SKM-1 (cell line): ENCODE measurements around the gene SDK1.

Experiments
- DNase-seq: peaks from one replicate; lab custom pipeline; 2025; ENCODE audit not compliant: unreplicated experiment; lab: John Stamatoyannopoulos, UW

SDK1 gene

DNA sequence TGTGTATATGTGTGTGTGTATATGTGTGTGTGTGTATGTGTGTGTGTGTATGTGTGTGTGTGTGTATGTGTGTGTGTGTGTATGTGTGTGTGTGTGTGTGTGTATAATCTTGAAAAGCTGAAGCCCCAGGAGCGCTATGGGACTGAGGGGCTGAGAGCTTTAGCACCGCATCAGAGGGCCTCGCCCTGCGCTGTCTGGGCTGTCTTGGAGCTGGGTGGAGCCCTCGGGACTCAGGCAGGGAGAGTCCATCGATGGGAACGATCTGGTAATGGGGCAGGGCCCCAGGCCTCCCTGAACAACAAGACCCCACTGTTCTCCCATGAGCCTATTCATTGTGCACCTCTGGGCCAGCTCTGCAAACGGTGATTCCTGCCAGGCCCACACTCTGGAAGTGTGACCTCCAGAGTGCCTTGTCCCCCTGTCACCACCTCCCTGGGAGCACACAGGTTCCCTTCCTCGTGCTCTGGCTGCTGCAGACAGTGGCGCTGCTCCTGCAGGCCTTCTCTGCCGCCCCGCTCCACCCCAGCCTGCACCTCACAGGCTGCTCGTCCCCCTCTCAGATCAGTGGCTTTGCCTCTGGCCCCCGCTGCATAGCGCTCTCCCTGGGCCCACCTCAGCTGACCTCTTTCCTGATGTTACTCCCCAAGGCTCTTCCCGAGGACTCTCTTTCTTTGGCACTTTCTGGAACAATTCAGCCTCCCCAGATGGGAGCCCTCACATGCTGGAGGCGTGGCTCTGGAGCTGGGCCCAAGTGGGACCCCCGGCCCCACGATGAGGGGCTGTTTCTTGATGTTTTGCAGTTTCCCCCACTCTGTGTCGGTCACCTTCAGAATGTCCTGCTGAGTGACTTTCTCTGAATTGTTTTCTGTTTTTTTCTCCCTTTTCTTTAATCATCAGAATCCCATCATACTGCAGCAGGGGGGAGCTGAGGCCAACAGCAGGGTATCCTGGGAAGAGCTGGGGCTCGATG, 838.9 kb downstream of the SDK1 start:
- DNase-seq, result no peak

DNA sequence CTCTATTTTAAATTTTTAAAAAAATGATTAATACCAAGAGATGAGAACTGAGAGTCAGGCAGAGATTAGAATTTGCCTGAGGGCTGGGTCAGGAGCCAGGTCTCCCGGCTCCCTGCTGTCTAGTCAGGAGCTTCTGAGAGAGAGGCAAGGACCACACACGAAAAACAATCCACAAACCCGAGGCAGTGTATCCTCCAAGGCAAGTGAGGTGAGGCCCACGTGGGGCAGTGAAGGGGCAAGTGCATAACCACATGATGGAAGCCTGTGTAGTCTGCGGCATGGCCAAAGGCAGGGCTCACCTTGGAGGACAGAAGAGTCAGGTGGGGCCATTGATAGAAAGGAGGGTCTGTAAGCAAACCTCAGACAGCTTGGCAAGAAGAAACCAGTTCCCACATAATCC, 839.9 kb downstream of the SDK1 start:
- DNase-seq, result no peak

DNA sequence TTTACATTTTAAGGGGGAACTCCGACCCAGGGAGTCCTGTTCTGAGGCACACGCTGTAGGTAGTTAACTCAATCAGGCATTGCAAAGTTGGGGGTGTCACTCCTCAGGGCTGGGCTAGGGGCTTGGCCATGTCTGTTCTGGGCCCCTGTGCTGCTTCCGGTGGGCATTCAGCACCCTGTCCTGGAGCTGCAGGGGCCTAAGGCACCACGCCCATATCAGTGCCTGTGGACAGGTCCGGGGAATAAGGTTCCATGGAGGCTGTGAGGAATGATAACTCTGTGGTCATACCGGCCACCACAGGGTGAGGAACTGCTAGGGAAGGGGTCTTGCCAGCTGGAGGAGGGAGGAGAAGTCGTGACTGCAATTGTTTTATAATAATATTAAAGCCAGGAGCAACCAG, 842.0 kb downstream of the SDK1 start:
- no peak for DNase-seq

DNA sequence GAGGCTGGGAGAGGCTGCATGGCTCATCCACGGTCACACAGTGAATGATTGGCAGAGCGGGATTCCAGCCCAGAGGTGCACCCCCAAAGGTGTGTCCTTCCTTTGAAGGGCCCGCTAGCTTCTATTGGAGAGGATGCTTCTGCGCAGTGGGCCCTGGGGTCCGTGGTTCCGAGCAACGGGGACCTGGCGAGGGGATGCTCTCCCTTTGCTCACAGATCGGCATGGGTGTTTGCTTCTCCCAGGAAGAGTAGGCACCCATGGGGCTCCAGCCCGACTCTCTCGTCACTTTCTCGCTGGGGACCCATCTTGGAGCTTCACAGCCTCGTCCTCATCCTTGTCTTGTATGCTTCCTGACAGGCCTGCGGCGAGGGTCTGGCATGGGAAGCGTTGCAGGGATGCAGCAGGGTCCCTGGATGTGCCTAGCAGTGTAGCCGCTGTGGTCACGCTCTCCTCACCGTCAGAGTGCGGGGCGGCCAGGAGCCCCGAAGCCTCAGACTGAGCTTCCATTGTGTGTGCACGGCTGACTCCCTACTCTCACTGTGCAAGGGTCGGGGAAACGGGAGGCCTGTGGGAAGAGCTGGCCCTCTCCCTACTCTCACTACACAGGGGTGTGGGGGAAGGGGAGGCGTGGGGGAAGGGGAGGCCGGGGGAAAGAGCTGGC, 842.6 kb downstream of the SDK1 start:
- DNase-seq, result no peak

DNA sequence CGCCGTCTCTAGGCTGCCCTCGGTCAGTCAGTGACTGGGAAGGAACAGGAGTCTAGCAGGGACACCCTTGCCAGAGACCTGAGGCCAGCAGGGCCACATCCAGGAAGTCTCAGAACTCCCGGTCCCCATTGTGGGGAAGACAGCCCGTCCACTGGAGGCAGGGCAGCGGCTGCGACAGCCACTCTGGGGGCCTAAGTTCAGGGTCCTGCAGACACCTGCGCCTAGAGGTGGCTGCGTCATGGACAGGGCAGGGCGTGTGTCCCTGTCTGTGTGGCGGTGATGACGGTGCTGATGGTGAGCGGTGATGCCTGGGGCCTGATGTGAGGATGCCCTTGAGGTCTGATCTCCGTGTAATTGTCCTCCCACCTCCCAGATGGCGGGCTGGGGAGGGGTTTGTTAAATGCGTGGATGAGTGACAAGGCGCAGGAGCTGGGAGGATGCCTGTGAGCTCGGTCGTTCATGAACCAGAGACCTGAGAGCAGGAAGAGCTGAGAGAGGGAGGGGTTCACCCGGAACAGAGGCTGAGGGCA, 843.2 kb downstream of the SDK1 start:
- DNase-seq, result no peak

DNA sequence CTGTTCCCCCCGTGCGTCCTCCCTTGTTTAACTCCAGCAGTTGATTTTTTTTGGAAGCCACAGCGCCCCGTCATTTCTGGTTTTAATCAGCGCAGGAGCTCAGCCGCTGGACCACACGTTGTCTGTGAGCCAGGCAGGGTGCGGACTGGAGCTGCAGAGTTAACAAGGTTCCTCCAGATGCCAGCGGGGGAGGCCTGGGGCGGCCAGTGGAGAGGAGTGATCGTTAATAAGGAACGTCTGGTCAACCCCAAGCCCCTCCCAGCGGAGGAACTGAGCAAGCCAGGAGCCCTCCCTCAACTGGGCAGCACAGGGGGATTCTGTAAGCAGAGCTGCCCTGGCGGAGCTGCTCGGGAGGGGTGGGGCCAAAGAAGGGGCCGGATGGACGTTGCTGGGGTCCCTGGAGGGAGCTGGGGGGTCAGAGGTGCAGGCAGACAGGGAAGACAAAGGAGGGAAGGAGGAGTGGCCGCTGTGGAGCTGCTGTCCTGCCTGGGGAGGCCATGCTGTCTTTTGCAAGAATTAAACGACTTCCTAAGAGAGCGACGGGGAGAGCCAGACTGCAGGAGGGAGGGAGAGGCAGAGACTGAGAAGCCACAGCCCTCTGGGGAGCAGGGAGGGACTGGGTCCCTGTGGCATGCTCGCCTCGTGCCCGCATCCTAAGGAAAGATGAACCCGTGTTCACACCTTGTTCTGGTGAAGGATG, 843.9 kb downstream of the SDK1 start:
- no peak for DNase-seq

DNA sequence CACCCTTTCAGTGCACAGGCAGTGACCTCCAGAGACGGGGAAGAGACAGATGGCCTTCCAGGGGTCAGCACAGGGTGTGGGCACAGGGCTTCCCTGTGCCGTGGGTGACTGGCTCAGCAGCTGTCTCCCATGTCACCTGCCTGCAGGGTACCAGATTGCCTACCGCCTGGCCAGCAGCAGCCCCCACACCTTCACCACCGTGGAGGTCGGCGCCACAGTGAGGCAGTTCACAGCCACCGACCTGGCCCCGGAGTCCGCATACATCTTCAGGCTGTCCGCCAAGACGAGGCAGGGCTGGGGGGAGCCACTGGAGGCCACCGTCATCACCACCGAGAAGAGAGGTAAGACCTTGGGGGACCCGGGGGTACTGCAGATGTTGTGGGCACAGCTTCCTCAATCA, 844.5 kb downstream of the SDK1 start:
- DNase-seq, result no peak

DNA sequence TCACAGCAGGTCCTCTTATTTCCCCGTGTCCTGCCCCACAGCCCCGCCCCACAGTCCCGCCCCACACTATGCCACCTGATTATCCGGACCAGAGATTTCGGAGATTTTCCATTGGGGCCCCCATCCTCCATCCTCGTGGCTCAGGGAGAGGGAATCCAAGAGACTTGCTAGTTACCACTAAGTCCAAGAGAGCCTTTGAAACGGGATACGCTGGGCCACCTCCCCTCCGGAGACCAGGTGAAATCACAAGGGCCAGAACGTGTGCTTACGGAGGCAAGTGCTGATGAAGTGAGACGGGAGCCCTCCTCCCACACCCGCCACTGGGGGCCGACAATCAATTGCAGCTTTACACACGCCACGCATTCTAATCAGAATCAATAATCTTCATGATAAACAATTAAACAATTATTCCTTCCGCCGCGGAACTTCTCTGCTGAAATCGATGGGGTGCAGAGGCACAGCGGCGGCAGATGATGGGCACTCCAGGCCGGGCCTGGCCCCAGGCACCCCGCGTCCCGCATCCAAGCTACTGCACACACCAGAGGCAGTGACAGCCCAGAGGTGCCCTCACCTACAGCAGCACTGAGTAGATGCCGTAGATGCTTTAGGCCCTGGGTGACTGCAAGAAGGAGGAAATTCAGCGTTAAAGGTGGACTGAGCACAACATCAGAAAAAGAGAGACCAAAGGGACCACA, 847.0 kb downstream of the SDK1 start:
- DNase-seq, result no peak

DNA sequence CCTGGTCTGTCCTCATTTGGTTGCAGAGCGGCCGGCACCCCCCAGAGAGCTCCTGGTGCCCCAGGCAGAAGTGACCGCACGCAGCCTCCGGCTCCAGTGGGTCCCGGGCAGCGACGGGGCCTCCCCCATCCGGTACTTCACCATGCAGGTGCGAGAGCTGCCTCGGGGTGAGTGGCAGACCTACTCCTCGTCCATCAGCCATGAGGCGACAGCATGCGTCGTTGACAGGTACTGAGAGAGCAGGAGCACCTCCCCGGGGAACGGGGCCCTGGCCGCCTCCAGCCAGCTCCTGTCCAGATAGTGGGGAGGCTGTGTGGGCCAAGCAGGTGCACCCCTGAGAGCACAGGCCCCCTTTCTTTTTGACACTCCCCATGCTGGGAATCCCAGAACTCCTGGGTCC, 848.2 kb downstream of the SDK1 start:
- DNase-seq, result no peak

DNA sequence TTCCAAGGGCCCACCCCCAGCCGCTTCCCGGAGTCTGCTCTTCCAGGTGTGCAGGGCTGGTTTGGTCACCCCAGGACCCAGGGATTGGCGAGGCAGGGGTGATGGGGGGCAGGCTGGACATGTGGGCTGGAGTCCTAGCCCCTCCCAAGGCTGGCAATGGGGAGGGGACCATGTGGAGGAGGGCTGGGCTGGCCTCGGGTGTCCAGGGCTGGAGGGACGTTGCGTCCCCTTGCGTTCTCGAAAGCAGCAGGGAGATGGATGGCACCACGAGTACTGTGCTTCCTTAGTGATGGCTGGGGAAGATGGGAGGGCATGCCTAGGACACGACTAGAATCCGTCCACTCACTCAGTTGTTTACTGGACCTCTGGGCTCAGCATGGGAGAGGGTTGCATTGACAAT, 848.6 kb downstream of the SDK1 start:
- DNase-seq, result no peak

DNA sequence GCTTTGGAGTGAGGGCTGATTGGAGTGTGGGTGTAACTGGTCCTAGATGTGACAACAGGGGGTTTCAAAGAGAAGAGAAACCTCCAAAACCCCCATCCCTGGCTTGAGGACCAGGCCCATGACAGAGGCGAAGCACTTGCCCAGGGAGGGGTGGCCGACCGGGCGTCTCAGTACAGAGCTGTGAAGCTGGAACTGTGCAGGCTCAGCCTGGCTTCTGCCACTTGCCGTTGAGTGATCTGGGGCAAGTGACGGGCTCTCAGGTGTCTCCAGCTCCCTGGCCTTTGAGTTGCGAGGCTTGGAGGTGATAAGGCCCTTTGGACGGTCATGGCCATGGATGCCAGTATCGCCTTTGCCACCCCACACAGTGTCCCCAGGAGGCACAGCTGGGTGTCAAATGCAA, 849.7 kb downstream of the SDK1 start:
- no peak for DNase-seq

DNA sequence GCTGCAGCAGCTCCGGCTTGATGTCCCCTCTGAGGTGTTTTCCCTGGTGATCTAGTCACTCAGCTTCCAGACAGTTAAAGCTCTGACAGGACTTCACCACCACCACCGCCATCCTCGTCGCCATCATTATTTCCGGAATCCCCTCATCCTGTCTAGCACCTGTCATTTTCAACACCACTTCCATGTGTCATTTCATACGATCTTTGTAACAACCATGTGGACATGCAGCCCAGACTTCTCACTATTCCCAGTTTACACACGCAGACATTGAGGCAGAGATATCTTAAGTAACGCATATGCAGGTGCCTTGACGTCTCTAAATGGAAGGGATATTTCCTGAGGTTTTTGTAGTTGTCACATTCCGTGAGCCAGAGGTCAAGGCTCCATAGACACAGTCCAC, 850.5 kb downstream of the SDK1 start:
- no peak for DNase-seq

DNA sequence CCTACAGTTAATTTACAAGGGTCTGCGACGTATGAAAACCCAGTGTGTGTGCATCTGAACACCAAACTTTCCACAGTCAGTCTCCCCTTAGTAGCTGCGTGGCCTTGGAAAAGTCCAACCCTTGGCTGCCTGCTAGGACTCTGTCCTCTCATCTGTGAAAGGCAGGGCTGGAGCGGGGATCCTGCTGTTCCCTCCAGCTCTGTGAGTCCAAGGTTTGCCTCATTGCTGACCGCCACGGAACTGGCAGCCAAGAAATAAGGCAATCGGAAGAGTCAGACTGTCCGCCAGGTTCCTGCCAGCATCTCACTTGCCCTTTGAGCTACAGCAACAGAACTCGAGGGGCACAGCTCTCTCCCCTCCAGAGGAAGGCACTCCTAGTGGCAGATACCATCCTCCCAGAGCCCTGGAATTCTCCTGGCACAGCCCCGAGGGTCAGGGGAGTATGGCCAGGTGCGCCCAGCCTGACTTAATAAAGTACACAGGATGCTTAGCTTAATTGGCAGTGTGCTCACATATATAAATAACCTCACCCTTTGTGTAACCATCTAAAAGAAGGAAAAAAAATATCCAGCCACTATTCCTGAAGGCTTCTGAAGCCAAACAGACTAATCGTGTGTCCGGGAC, 851.0 kb downstream of the SDK1 start:
- DNase-seq, result no peak

DNA sequence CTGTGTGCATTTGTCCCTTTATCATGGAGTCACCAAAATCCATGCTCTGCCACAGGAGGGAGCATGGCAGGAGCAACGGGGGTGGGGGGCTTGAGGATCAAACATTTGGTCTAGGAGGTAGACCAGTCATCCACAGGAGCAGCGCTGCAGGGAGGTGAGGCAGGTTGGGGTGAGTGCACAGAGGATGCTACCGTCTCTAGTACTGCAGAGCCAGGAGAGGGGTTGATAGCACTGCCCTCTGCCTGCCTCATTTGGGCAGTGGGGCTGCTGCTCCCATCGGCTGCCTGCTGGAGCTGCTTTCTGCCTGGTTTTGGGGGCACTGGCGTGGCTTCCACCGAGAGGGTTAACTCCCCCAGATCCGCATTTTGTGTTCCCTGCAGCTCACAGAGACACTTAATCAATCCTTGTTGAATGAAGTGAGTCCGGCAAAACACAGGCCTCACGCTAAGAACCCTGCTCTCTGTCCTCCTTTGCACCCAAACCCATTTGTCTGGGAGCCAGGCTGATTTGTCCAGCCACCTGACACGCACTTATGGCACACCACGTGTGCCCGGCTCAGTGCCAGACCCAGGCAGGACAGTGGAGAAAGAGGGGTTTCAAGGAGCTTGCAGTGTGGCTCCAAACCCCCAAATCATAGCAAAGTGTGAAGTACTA, 854.0 kb downstream of the SDK1 start:
- DNase-seq, result no peak

DNA sequence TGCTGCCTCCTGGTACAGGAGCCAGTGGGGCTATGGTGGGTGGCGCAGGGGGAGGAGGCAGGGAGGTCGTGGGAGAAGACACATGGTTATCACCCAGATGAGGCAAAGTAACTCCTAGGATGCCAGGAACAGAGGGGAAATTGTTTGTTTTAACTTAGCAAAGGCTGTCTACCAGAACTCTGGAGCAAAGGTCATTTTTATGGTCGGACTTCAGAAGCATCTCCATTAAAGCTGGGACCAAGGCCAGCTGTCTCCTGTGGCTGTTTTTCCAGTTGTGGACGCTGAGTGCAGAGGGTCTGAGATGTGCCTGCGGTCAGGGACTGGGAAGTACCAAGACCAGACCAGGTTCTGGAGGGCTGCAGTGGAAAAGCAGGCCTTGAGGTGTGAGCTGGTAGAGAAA, 855.1 kb downstream of the SDK1 start:
- DNase-seq, result no peak

DNA sequence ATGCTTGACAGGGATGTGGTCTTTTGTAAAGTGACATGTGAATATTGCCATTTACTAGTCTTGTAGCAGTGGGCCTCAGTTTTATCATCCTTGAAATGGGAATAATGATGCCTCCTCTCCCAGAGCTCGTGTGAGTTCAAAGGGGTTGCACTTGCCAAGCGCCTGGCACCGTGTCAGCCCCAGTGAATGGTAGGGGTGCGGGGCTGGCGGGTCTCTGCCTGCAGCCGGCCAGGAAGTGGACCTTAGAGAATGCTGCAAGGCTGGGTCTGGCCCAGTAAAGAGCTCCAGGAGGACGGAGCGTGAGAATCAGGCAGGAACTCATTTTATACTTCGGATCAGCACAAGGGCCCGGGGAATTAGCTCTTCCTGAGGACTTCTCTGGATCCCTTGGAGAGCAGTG, 856.6 kb downstream of the SDK1 start:
- DNase-seq, result no peak

DNA sequence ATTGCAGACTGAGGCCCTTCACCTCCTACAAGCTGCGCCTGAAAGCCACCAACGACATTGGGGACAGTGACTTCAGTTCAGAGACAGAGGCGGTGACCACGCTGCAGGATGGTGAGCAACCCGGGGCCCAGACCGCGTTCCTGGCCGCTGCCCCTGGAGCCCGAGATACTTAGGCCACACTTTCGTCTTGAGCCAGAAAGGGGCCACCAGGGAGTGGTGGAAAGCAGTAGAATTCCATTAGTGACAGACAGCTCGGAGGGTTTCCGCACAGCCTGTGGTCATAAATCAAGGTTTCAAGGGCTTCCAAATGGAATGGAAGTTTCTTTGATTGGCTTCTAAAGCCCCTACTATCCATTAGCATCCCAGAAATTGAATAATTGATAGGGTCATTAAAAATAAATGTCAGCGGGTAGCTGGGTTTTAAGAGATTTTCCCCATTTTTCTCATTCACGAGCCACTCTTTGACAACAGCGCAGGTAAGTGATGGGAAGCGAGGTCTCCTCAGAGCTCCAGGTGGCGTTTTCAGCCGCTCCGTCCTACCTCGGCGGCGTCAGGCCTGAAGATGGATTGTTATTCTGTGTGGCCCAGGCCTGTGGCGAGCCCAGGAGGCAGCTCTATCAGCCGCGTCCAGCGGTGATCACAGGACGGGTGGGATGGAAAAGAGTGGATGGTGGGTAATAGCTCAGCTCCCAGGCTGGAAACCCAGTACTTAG, 857.5 kb downstream of the SDK1 start:
- no peak for DNase-seq

DNA sequence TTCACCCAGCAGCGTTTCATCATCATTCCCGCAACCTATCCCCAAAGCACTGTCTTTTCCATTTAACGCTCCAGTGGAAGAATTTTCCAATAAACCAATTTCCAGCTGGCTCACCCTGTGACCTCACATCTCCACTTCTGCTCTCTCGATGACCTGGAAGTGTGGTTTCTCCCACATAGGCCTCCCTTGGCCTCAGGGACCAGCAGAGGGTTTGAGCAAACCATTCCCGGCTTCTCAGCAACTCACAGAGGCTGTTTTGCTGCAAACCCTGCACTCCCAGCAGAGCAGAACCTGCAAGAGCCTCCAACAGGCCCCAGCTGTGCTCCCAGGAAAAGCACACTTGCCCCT, 858.1 kb downstream of the SDK1 start:
- no peak for DNase-seq

DNA sequence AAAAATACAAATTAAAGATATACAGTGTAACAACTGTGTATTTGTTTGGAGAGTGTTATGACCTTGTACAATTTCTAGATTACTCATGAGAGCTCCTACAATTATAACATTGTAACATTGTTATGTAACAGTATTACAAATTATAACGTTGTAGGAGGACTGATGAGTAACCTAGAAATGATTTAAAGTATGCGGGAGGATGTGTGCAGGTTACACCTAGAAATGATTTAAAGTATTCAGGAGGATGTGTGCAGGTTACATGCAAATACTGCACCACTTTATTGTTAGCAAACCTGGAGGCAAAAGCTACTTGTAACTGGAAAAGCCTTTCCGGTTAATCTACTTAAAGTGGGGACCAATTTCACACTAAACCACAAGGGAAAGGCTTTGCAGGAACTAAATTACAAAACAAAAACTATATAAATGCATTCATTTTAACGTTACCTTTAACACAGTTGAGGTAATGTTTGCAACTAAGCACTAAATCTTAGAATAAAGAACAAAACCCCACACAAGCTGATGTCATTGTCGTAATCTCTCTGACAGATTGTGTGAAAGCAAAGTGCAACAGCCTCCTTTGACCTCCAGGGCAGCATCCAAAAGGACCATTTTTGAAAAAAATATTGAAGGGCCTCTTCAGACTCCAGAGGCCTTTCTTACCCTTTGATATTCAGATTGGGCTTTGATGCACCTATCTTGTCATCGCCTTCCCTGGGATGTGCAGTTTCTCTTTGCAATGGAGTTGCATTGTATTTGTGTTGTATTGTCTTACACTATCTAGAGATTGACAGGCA, 858.9 kb downstream of the SDK1 start:
- no peak for DNase-seq
